Testis (tissue), 3 donors: Measurements from ENCODE around the gene GUSB. TPM values are rescaled to one million over a fixed set of nuclear protein-coding genes. Genes with fewer than 3 reads are reported as not detected.
"Not testable (repeated sequence)": the region's sequence is repeated elsewhere in the genome, so short reads cannot be mapped to it uniquely, and the experiment has no call there.

Source experiments
- DNase-seq: peaks from one replicate; pipeline ENCODE4 v3.0.0-alpha.2; 2019
- H3K27ac ChIP-seq, 2 donors: fragments of 200-600 bp; sonication (generic); one replicate each; pipeline ENCODE4 v1.5.1; 2019
- H3K27me3 ChIP-seq: fragments of 200-600 bp; sonication (generic); one replicate; pipeline ENCODE4 v1.5.1; 2019
- H3K36me3 ChIP-seq: fragments of 200-600 bp; sonication (generic); one replicate; pipeline ENCODE4 v1.5.1; 2017; ENCODE audit warnings: low read depth; ENCODE audit errors: missing control alignments
- H3K4me1 ChIP-seq: fragments of 200-600 bp; sonication (generic); one replicate; pipeline ENCODE4 v1.5.1; 2019
- H3K4me3 ChIP-seq, 2 donors: fragments of 200-600 bp; sonication (generic); one replicate each; pipeline ENCODE4 v1.5.1; 2017 to 2019
- H3K9me3 ChIP-seq: fragments of 200-600 bp; sonication (generic); one replicate; pipeline ENCODE4 v1.5.1; 2017
- POLR2A ChIP-seq: fragments of 450-650 bp; IDR thresholded peaks from one replicate; pipeline ENCODE4 v1.6.1; 2017; ENCODE audit warnings: antibody characterized with exemption, mild to moderate bottlenecking, moderate library complexity
- WGBS, 2 donors: methylation state at CpG; one replicate each; pipeline ENCODE4 v1.1.5; 2018; 5-methylcytosine and 5-hydroxymethylcytosine counted together
- intact Hi-C: fragments of 100-400 bp; cut with DNase I; formaldehyde crosslinking; loops from one replicate; pipeline ENCODE4 v1.15.1; 2023; ENCODE audit warnings: low total_unique reads
- polyA plus RNA-seq: library from polyadenylated mRNA; stranded (reverse); fragments of 350-450 nt; fragmentation: Illumina TruSeq; extraction: RNeasy Lipid Tissue Mini Kit (QIAGEN cat#74804); gene quantifications from one replicate; pipeline ENCODE4 v1.2.3, GENCODE V29; 2014; ENCODE audit warnings: low read depth, low replicate concordance; ENCODE audit not compliant: insufficient read depth
- total RNA-seq, 2 donors: library from RNA; depleted of rRNA; stranded (reverse); fragments of >200 nt; gene quantifications; one replicate each; pipeline ENCODE4 v1.2.3, GENCODE V29; 2016
- TF ChIP-seq, protein P1 (sequence below), 3 experiments: fragments of 450-650 bp in 2 of 3; fragments of 200-600 bp in 1 of 3; sonication (generic) in 1 of 3; IDR thresholded peaks; one replicate each; pipeline ENCODE4 v1.5.1; 2016 to 2019; ENCODE audit warnings: antibody characterized with exemption in 3 of 3, mild to moderate bottlenecking in 2 of 3, moderate library complexity in 1 of 3

Gene GUSB
- total and polyA plus RNA-seq, 3 donors from 2014 or later, result 44.0 to 82.4 (median 44.6) TPM

DNA sequence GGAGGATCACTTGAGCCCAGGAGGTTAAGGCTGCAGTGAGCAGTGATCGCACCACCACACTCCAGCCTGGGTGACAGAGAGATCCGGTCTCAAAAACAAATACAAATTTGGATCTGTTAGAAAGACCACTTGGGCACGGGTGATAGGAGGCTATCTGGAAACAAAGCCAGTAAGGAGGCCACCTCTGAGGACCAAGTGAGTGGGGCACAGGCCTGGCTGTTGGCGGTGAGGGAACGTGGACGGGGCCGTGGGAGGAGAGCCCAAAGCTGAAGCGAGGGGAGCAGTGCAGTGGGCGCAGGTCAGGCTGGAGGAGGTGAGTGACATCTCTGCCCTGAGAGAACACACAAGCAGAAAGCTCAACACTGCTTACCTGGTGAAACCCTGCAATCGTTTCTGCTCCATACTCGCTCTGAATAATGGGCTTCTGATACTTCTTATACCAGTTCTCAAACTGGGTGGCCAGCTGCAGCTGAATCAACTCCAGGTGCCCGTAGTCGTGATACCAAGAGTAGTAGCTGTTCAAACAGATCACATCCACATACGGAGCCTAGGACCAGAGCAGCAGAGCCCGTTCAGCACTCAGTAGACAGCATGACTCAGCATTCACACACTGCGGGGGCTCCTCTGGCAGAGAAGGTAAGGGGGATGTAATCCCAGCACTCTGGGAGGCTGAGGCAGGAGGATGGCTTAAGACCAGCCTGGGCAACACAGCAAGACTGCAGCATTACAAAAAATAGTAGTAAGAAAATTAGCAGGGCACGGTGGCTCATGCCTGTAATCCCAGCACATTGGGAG is 14.5 kb downstream of the GUSB start:
- DNase-seq, result no peak
- intact Hi-C loops, result no loop called here
- TF ChIP-seq, protein P1, sequence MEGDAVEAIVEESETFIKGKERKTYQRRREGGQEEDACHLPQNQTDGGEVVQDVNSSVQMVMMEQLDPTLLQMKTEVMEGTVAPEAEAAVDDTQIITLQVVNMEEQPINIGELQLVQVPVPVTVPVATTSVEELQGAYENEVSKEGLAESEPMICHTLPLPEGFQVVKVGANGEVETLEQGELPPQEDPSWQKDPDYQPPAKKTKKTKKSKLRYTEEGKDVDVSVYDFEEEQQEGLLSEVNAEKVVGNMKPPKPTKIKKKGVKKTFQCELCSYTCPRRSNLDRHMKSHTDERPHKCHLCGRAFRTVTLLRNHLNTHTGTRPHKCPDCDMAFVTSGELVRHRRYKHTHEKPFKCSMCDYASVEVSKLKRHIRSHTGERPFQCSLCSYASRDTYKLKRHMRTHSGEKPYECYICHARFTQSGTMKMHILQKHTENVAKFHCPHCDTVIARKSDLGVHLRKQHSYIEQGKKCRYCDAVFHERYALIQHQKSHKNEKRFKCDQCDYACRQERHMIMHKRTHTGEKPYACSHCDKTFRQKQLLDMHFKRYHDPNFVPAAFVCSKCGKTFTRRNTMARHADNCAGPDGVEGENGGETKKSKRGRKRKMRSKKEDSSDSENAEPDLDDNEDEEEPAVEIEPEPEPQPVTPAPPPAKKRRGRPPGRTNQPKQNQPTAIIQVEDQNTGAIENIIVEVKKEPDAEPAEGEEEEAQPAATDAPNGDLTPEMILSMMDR (IDR thresholded peaks at IDR 0.05), result no peak
- TF ChIP-seq POLR2A, result no peak
- H3K27ac ChIP-seq, result no peak overlapping the region
- H3K36me3 ChIP-seq, result no peaks in the 10 kb centered on the region
- no peak overlapping the region for H3K4me3 ChIP-seq
- 94 to 97% methylated on average over 17 of the region's 17 CpGs for whole genome bisulfite sequencing, 2 donors
- H3K9me3 ChIP-seq, result no peaks in the 10 kb centered on the region
- H3K4me1 ChIP-seq, result no peaks in the 10 kb centered on the region
- no peaks in the 10 kb centered on the region for H3K27me3 ChIP-seq

DNA sequence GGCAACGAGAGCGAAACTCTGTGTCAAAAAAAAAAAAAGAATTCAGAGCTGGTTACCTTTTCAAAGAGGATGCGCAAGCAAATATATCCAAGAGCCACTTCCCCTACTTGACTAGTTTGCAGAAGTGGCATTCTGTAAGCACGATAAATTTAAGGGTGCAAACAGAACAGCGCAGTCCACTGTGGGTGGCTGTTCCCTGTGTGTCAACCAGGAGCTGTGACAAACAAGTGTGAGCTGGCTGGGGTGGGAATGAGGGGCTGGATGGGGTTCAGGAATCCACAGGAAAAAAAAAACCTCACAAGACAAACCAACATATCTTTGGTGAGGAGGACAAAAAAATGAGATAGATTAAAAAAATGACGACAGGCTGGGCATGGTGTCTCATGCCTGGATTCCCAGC is 15.9 kb downstream of the GUSB start:
- intact Hi-C loops, result no loop called here
- no peak for DNase-seq
- H3K9me3 ChIP-seq, result no peaks in the 10 kb centered on the region
- H3K27ac ChIP-seq, result no peak overlapping the region
- H3K4me3 ChIP-seq, result no peak overlapping the region
- no peaks in the 10 kb centered on the region for H3K27me3 ChIP-seq
- WGBS, 2 donors, result 92 to 99% methylated on average over 6 of the region's 6 CpGs
- TF ChIP-seq, protein P1 (IDR thresholded peaks at IDR 0.05), result no peak
- no peak for TF ChIP-seq POLR2A
- H3K36me3 ChIP-seq, result no peaks in the 10 kb centered on the region
- H3K4me1 ChIP-seq, result no peaks in the 10 kb centered on the region

DNA sequence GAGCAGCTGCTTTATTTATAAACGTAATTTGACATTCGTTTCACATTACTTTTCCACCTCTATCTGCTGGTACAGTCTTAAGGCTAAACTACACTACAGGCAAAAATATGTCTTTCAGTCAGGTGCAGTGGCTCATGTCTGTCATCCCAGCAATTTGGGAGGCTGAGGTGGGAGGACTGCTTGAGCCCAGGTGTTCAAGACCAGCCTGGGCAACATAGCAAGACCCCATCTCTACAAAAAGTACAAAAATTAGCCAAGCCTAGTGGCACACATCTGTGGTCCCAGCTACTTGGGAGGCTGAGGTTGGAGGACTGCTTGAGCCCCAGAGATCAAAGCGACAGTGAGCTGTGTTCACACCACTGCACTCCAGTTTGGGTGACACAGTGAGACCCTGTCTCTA is 17.3 kb downstream of the GUSB start:
- intact Hi-C loops, H3K4me3 ChIP-seq, H3K27ac ChIP-seq, H3K36me3 ChIP-seq, H3K27me3 ChIP-seq, H3K9me3 ChIP-seq, DNase-seq, H3K4me1 ChIP-seq: not testable (repeated sequence)
- 92 to 94% methylated on average over 3 of the region's 3 CpGs for WGBS, 2 donors

DNA sequence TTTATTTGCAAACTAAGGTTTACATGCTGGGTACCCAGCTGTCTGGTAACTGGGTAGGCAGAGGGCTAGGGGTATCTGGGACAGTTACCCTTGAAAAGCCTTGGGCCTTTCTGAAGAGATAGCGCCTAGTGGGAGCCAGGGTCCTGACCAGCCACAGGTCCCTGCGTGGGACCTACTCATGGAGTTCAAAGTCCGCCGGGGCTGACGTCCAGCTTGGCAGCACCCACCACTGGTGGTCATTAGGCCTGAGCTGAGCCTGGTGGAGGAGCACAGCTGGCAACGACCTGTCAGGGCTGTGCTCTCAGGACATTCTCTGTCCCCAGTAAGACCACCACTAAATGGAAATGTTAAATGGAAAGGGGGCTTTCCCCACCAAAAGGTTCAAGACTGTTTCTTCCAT is 20.0 kb downstream of the GUSB start:
- 87 to 91% methylated on average over 2 to 6 of the region's 6 CpGs for WGBS, 2 donors

DNA sequence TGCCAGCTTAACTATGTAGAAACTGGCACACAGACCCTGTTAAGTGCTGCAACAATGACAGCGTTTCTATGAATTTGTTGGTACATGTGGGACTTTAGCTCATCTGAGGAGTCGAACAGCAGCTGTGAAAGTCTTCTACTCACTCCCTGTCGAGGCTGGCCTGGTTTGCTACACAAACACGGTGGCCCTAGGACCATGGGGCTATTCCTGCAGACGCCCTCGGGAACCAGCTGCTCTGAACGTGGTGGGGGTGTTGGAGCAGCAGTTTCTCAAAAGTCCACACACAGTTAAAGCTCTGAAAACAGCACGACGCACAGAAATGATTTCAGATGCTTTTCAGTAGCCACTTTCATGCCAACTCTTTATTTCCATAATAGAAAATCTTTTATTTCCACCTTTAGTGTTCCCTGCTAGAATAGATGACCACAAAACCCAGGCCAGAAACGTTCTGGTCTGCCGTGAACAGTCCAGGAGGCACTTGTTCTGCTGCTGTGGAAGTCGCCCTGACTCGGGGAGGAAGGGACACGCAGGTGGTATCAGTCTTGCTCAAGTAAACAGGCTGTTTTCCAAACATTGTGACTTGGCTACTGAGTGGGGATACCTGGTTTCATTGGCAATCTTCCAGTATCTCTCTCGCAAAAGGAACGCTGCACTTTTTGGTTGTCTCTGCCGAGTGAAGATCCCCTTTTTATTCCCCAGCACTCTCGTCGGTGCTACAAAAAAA is 21.5 kb downstream of the GUSB start:
- Histone ChIP-seq H3K4me3 (no peak overlapping the region), H3K27ac (no peak overlapping the region), H3K36me3 (no peaks in the 10 kb centered on the region), H3K9me3 (no peaks in the 10 kb centered on the region), H3K27me3 (no peaks in the 10 kb centered on the region), H3K4me1 (no peaks in the 10 kb centered on the region)
- DNase-seq, result no peak
- WGBS, 2 donors, result 67 to 68% methylated on average over 19 of the region's 19 CpGs
- TF ChIP-seq, protein P1 (IDR thresholded peaks at IDR 0.05), result no peak
- no peak for TF ChIP-seq POLR2A
- intact Hi-C loops, result no loop called here

More for the DNA sequence above, 20.0 kb downstream of the GUSB start:
- Histone ChIP-seq H3K4me3 (no peak overlapping the region), H3K27me3 (no peaks in the 10 kb centered on the region), H3K4me1 (no peaks in the 10 kb centered on the region), H3K27ac (no peak overlapping the region), H3K9me3 (no peaks in the 10 kb centered on the region), H3K36me3 (no peaks in the 10 kb centered on the region)
- intact Hi-C loops, result no loop called here
- no peak for TF ChIP-seq POLR2A
- TF ChIP-seq, protein P1 (IDR thresholded peaks at IDR 0.05), result no peak
- no peak for DNase-seq
